Mesothelial cell of epicardium (in vitro differentiated cells): ENCODE data around the gene LRCH2. TPM values are rescaled to one million over a fixed set of nuclear protein-coding genes. Genes with fewer than 3 reads are reported as not detected.

Experiments used
- DNase-seq, 2 experiments: peaks; one replicate each; pipeline ENCODE4 v3.0.0; 2021; ENCODE audit warnings: low spot score in 2 of 2; ENCODE audit not compliant: unreplicated experiment in 2 of 2
- H3K27ac Mint-ChIP-seq: 2 replicates; pipeline ENCODE4 v1.8.0; 2021; ENCODE audit warnings: mixed read lengths
- H3K27me3 Mint-ChIP-seq: 2 replicates; pipeline ENCODE4 v1.8.0; 2021; ENCODE audit warnings: low read depth, mixed read lengths
- H3K36me3 Mint-ChIP-seq: 2 replicates; pipeline ENCODE4 v1.8.0; 2021; ENCODE audit warnings: mixed read lengths
- H3K4me1 Mint-ChIP-seq: 2 replicates; pipeline ENCODE4 v1.8.0; 2021; ENCODE audit warnings: mixed read lengths
- H3K4me3 Mint-ChIP-seq: 2 replicates; pipeline ENCODE4 v1.8.0; 2021; ENCODE audit warnings: mild to moderate bottlenecking, moderate library complexity, mixed read lengths
- H3K9me3 Mint-ChIP-seq: 2 replicates; pipeline ENCODE4 v1.8.0; 2021; ENCODE audit warnings: mixed read lengths
- CTCF ChIP-seq: fragments of 200-600 bp; sonication (generic); IDR thresholded peaks from one replicate; pipeline ENCODE4 v1.5.0; 2021; ENCODE audit warnings: antibody characterized with exemption; ENCODE audit not compliant: unreplicated experiment
- total RNA-seq: library from RNA; stranded (reverse); gene quantifications from 3 replicates; pipeline ENCODE4 v1.2.1, GENCODE V29; 2021

Gene LRCH2
- total RNA-seq, 1 donor from 2014 or later = 29.1 TPM

DNA sequence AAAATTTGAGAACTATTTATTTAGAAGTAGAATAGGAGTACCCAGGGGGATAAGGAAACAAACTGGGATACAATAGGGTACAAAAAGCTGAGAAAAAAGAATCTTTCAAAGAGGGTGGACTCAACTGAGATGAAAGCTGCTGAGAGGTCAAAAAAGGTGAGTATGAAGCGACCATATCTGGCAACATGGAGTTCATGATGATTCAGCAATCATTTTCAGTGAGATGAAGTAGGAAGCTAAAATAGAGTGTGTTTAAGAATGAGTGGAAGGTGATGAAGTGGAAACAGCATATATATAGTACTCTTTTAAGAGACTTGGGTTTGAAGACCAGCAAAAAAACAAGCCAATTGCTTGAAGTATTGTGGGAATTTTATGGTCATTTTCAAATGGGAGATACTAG, 144.5 kb downstream of the LRCH2 start:
- Mint-ChIP-seq H3K36me3 (peaks cover 59% of the 10 kb centered on the region), H3K27ac (no peak overlapping the region)
- TF ChIP-seq CTCF = no peak

DNA sequence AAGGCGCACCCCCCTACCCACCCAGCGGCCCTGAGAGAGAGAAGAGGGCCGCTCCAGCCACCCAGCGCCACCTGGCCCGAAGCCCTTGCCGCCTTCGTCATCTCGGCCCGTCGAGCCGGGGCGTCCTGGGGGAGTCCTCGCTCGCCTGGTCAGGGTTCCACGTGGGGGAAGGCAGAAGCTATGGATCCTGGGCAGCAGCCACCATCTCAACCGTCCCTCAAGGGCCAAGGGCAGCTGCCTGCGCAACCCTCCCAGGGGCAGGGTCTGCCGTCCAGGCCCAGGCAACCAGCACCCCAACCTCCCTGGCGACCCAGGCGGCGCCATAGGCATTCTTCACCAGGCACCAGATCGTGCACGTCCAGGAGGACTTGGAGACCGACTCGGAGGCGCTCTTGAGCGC, 165.0 kb downstream of the LRCH2 start:
- peaks cover 4% of the 10 kb centered on the region for H3K27me3 Mint-ChIP-seq
- no peaks in the 10 kb centered on the region for H3K4me1 Mint-ChIP-seq
- no peak for TF ChIP-seq CTCF
- H3K36me3 Mint-ChIP-seq = no peaks in the 10 kb centered on the region
- H3K4me3 Mint-ChIP-seq = no peak overlapping the region
- H3K27ac Mint-ChIP-seq = no peak overlapping the region
- no peak for DNase-seq
- H3K9me3 Mint-ChIP-seq = peaks cover 2% of the 10 kb centered on the region

More for the DNA sequence above, 144.5 kb downstream of the LRCH2 start:
- Mint-ChIP-seq H3K4me3 (no peak overlapping the region), H3K4me1 (no peaks in the 10 kb centered on the region), H3K27me3 (no peaks in the 10 kb centered on the region), H3K9me3 (peaks cover 57% of the 10 kb centered on the region)
- DNase-seq = no peak

DNA sequence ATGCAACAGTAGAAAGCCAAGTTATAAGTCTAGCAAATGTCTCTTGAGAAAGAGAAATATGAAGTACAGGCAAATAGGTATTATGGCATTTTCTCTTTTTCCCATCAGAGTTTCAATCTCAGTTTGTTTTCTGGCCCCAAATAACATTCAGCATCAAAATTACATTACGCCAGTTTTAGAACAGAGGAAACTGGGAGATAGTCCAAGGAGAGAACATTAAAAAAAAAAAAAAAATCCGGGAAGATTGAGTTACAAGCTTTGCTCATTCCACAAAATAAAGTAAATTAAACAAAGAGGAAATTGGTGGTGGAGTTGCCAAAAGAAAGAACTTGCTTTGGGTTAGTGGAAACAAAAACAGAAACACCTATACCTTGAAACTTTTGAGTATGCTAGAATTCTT, 166.1 kb downstream of the LRCH2 start:
- Mint-ChIP-seq H3K27me3 (peaks cover 4% of the 10 kb centered on the region), H3K27ac (no peak overlapping the region), H3K36me3 (no peaks in the 10 kb centered on the region), H3K4me1 (no peaks in the 10 kb centered on the region), H3K9me3 (no peaks in the 10 kb centered on the region), H3K4me3 (no peak overlapping the region)
- no peak for TF ChIP-seq CTCF
- no peak for DNase-seq

DNA sequence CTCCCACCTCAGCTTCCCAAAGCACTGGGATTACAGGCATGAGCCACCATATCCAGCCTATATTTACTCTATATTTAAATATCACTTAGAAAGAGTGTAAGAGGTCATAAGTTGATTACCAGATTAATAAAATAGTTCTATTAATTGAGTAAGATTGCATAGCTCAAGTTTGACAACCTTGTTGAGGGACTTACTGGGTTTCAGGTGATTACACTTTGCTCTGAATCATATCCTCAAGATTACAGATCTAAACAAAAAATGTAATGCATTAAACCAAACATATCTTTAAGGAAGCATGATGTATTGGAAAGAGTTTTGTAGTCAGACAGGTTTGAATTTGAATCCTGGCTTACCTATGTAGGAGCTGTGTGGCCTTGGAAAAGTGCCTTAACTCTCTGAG, 168.6 kb downstream of the LRCH2 start:
- no peak for DNase-seq
- Mint-ChIP-seq H3K36me3 (no peaks in the 10 kb centered on the region), H3K4me1 (no peaks in the 10 kb centered on the region), H3K27me3 (peaks cover 6% of the 10 kb centered on the region), H3K27ac (no peak overlapping the region), H3K4me3 (no peak overlapping the region), H3K9me3 (peaks cover 8% of the 10 kb centered on the region)
- no peak for TF ChIP-seq CTCF

Other genes starting within 250 kb of the LRCH2 start
- 0.73 to 0.79 TPM (median 0.74 TPM) in 3 replicates for gene IL13RA2, start 216.5 kb downstream of the LRCH2 start, total RNA-seq
- not detected in 3 replicates for gene RBMXL3, start 44.7 kb downstream of the LRCH2 start, total RNA-seq
- not detected in 3 replicates for gene LUZP4, start 55.6 kb upstream of the LRCH2 start, total RNA-seq